HEK293T (cell line): Measurements from ENCODE around the gene ATF7.

Experiments used
- ARNT ChIP-seq: fragments of 450-650 bp; IDR thresholded peaks from 2 replicates; pipeline ENCODE4 v1.6.1; 2017; ENCODE audit warnings: mild to moderate bottlenecking
- CTBP1 ChIP-seq: fragments of 450-650 bp; IDR thresholded peaks from 2 replicates; pipeline ENCODE4 v1.6.1; 2016; ENCODE audit warnings: borderline replicate concordance
- ELF4 ChIP-seq: fragments of 450-650 bp; IDR thresholded peaks from 2 replicates; pipeline ENCODE4 v1.6.1; 2017; ENCODE audit warnings: antibody characterized with exemption
- FOXA1 ChIP-seq: fragments of 450-650 bp; IDR thresholded peaks from 2 replicates; pipeline ENCODE4 v1.6.1; 2016; ENCODE audit warnings: mild to moderate bottlenecking
- FOXK2 ChIP-seq: fragments of 450-650 bp; IDR thresholded peaks from 2 replicates; pipeline ENCODE4 v1.6.1; 2016; ENCODE audit warnings: mild to moderate bottlenecking
- HDGF ChIP-seq: fragments of 450-650 bp; IDR thresholded peaks from 2 replicates; pipeline ENCODE4 v1.6.1; 2017; ENCODE audit warnings: antibody characterized with exemption, borderline replicate concordance
- LEF1 ChIP-seq: fragments of 450-650 bp; IDR thresholded peaks from 2 replicates; pipeline ENCODE4 v1.6.1; 2017; ENCODE audit warnings: mild to moderate bottlenecking, borderline replicate concordance
- SP1 ChIP-seq: fragments of 450-650 bp; IDR thresholded peaks from 2 replicates; pipeline ENCODE4 v1.6.1; 2017

GRCh38 chr12:53657041-53657440, 30.9 kb upstream of the ATF7 start:
- TF ChIP-seq HDGF (no peak), SP1 (no peak), CTBP1 (no peak), ARNT (no peak), FOXK2 (no peak), FOXA1 (no peak), ELF4 (no peak), LEF1 (no peak)
